Ovary (tissue), 9 donors: ENCODE data around the gene ADARB2. TPM values are rescaled to one million over a fixed set of nuclear protein-coding genes. Genes with fewer than 3 reads are reported as not detected.

ENCODE experiments used
- DNase-seq, 5 donors: peaks; one replicate each; pipeline ENCODE4 v3.0.0-alpha.2; 2019 to 2020
- H3K27ac ChIP-seq, 2 donors: fragments of 200-600 bp; one replicate each; pipeline versions ENCODE4 v1.5.1 to v1.8.0; 2019 to 2022
- H3K27me3 ChIP-seq: fragments of 200-600 bp; one replicate; pipeline ENCODE4 v1.8.0; 2022
- H3K36me3 ChIP-seq: fragments of 200-600 bp; sonication (generic); one replicate; pipeline ENCODE4 v1.5.1; 2019
- H3K4me1 ChIP-seq: one replicate; pipeline ENCODE4 v1.8.1; 2013; ENCODE audit warnings: mild to moderate bottlenecking, moderate library complexity; ENCODE audit not compliant: insufficient read depth
- H3K4me3 ChIP-seq: fragments of 200-600 bp; sonication (generic); one replicate; pipeline ENCODE4 v1.5.1; 2017
- H3K9me3 ChIP-seq, 2 donors: fragments of 200-600 bp in 1 of 2; sonication (generic) in 1 of 2; one replicate each; pipeline versions ENCODE4 v1.5.1 to v1.8.1; 2013 to 2019; ENCODE audit warnings: mild to moderate bottlenecking in 1 of 2, moderate library complexity in 1 of 2
- CTCF ChIP-seq, 3 donors: fragments of 450-650 bp in 2 of 3; fragments of 200-600 bp in 1 of 3; IDR thresholded peaks; one replicate each; pipeline versions ENCODE4 v1.5.1 to v1.8.0; 2016 to 2022; ENCODE audit warnings: antibody characterized with exemption in 3 of 3, mild to moderate bottlenecking in 1 of 3
- EP300 ChIP-seq: sonication (generic); formaldehyde crosslinking; IDR thresholded peaks from one replicate; pipeline ENCODE4 v1.6.1; 2017; ENCODE audit warnings: antibody characterized with exemption
- POLR2A ChIP-seq: fragments of 450-650 bp; IDR thresholded peaks from one replicate; pipeline ENCODE4 v1.6.1; 2017; ENCODE audit warnings: antibody characterized with exemption, mild to moderate bottlenecking, moderate library complexity
- WGBS, 3 donors: extraction: QIAGEN DNeasy Blood & Tissue Kit in 1 of 3; methylation state at CpG; one replicate each; pipeline versions ENCODE4 v1.1.5 to v1.1.7; 2013 to 2017; 5-methylcytosine and 5-hydroxymethylcytosine counted together
- intact Hi-C, 4 donors: fragments of 100-400 bp; cut with DNase I; formaldehyde crosslinking; loops; one replicate each; pipeline versions ENCODE4 v1.11.0 to v1.15.1; 2022 to 2023
- polyA plus RNA-seq, 2 donors: library from polyadenylated mRNA; stranded (reverse); fragments of 200-250 nt in 1 of 2; fragments of 350-450 nt in 1 of 2; fragmentation: Illumina TruSeq in 1 of 2; extraction: RNeasy Lipid Tissue Mini Kit (QIAGEN cat#74804) in 1 of 2; gene quantifications; one replicate each; pipeline ENCODE4 v1.2.3, GENCODE V29; 2013 to 2014
- total RNA-seq, 7 donors: library from RNA; depleted of rRNA in 2 of 7; stranded (reverse); fragments of >200 nt in 2 of 7; fragmentation: NEBNext Ultra II Directional in 3 of 7; extraction: Animal tissue kit (Norgen Biotek cat#: 25700) in 3 of 7; gene quantifications; one replicate each; pipeline versions ENCODE4 v1.1.0 to v1.2.4, GENCODE V29; 2016 to 2023
- donor health status: DM: no; HTN: no; CAD: no; lungs with moderate emphysema.
- donor health status: DM: no; HTN: no; CAD: no.
- donor health status: Bipolar disorder and iron deficiency.
- donor health status: DM: yes; HTN: yes; CAD: no.
- donor health status: DM: no; HTN: no; CAD: no.
- donor health status: DM: yes; HTN: yes; CAD: no.

Gene ADARB2
- total and polyA plus RNA-seq, 9 donors = 0.12 to 2.0 (median 0.36) TPM; not detected in 2

- H3K36me3 ChIP-seq = no peaks in the 10 kb centered on the region
- no peak overlapping the region for H3K4me3 ChIP-seq
- H3K4me1 ChIP-seq = no peaks in the 10 kb centered on the region
- H3K27me3 ChIP-seq = no peaks in the 10 kb centered on the region
- intact Hi-C loops = no loop called here
- no peak overlapping the region for H3K27ac ChIP-seq
- H3K9me3 ChIP-seq = no peaks in the 10 kb centered on the region
- DNase-seq = no peak
- no peak for TF ChIP-seq CTCF (IDR thresholded peaks at IDR 0.05)
- 88 to 94% (median 90%) methylated on average over 7 of the region's 7 CpGs for WGBS, 3 donors
Measured at GRCh38 chr10:1294748-1295147, 442.6 kb downstream of the ADARB2 start.

GRCh38 chr10:1293636-1294435, 443.5 kb downstream of the ADARB2 start:
- no peaks in the 10 kb centered on the region for H3K4me1 ChIP-seq
- H3K27ac ChIP-seq = no peak overlapping the region
- intact Hi-C loops = no loop called here
- WGBS, 3 donors = 45 to 55% (median 47%) methylated on average over 10 of the region's 10 CpGs
- DNase-seq = no peak
- no peaks in the 10 kb centered on the region for H3K27me3 ChIP-seq
- no peak overlapping the region for H3K4me3 ChIP-seq
- no peaks in the 10 kb centered on the region for H3K36me3 ChIP-seq
- H3K9me3 ChIP-seq = no peaks in the 10 kb centered on the region
- no peak for TF ChIP-seq EP300
- no peak for TF ChIP-seq CTCF (IDR thresholded peaks at IDR 0.05)
- no peak for TF ChIP-seq POLR2A

GRCh38 chr10:1293157-1293556, 444.2 kb downstream of the ADARB2 start:
- TF ChIP-seq CTCF (IDR thresholded peaks at IDR 0.05) (no peak), POLR2A (no peak), EP300 (no peak)
- intact Hi-C loops = no loop called here
- Histone ChIP-seq H3K9me3 (no peaks in the 10 kb centered on the region), H3K4me3 (no peak overlapping the region), H3K27me3 (no peaks in the 10 kb centered on the region), H3K27ac (no peak overlapping the region), H3K36me3 (no peaks in the 10 kb centered on the region), H3K4me1 (no peaks in the 10 kb centered on the region)
- DNase-seq = no peak
- 4 to 6% (median 5%) methylated on average over 5 of the region's 5 CpGs for WGBS, 3 donors

GRCh38 chr10:1292611-1293031, 444.7 kb downstream of the ADARB2 start:
- Histone ChIP-seq H3K27me3 (no peaks in the 10 kb centered on the region), H3K9me3 (no peaks in the 10 kb centered on the region), H3K27ac (no peak overlapping the region), H3K36me3 (no peaks in the 10 kb centered on the region), H3K4me3 (no peak overlapping the region), H3K4me1 (no peaks in the 10 kb centered on the region)
- TF ChIP-seq EP300 (no peak), CTCF (IDR thresholded peaks at IDR 0.05) (no peak), POLR2A (no peak)
- WGBS, 3 donors = 79 to 81% (median 80%) methylated on average over 13 of the region's 13 CpGs
- DNase-seq = no peak
- intact Hi-C loops = no loop called here
